HepG2 (cell line): Measurements from ENCODE around the gene COL18A1. TPM values are rescaled to one million over a fixed set of nuclear protein-coding genes. Genes with fewer than 3 reads are reported as not detected.
A peak's percentile ranks its signal among the peaks of the same experiment; 100 is the strongest.

Experiments used
- ARHGAP35 ChIP-seq: sonication (generic); formaldehyde crosslinking; IDR thresholded peaks from 2 replicates; pipeline ENCODE4 v1.9.0; 2022; ENCODE audit warnings: mild to moderate bottlenecking, inconsistent platforms, moderate library complexity, missing genetic modification reagents, borderline replicate concordance
- FOSL2 ChIP-seq: sonication (generic); formaldehyde crosslinking; IDR thresholded peaks from 2 replicates; pipeline ENCODE4 v1.4.0; 2020; ENCODE audit warnings: missing genetic modification reagents
- FOXK1 ChIP-seq: sonication (generic); formaldehyde crosslinking; IDR thresholded peaks from 2 replicates; pipeline ENCODE4 v1.4.0; 2020; ENCODE audit warnings: low read depth, missing genetic modification reagents, borderline replicate concordance
- LCORL ChIP-seq, 2 experiments: fragments of 450-650 bp in 1 of 2; sonication (generic) in 1 of 2; formaldehyde crosslinking in 1 of 2; IDR thresholded peaks; 2 replicates each; pipeline versions ENCODE4 v1.5.0 to v1.6.1; 2017 to 2020; ENCODE audit warnings: antibody characterized with exemption in 1 of 2, missing genetic modification reagents in 1 of 2
- SOX13 ChIP-seq, 3 experiments: fragments of 450-650 bp in 1 of 3; sonication (generic) in 1 of 3; formaldehyde crosslinking in 1 of 3; IDR thresholded peaks in 2 of 3; conservative IDR thresholded peaks in 1 of 3; 2 replicates each; pipeline versions ENCODE4 v1.5.0 to v1.6.1; 2016 to 2020; ENCODE audit warnings: antibody characterized with exemption in 1 of 3, mild to moderate bottlenecking in 1 of 3, missing compliant biosample characterization in 1 of 3, missing genetic modification reagents in 1 of 3, moderate library complexity in 1 of 3
- TBX2 ChIP-seq: sonication (generic); formaldehyde crosslinking; IDR thresholded peaks from 2 replicates; pipeline ENCODE4 v1.5.0; 2020; ENCODE audit warnings: missing genetic modification reagents, mild to moderate bottlenecking, borderline replicate concordance
- ZFP90 ChIP-seq: sonication (generic); formaldehyde crosslinking; IDR thresholded peaks from 2 replicates; pipeline ENCODE4 v1.8.0; 2022; ENCODE audit warnings: missing genetic modification reagents, mild to moderate bottlenecking, inconsistent platforms, borderline replicate concordance
- ZKSCAN8 ChIP-seq: IDR thresholded peaks from 2 replicates; pipeline ENCODE4 v1.6.1; 2016; ENCODE audit warnings: borderline replicate concordance, missing genetic modification reagents, missing compliant biosample characterization
- ZNF124 ChIP-seq: sonication (generic); formaldehyde crosslinking; IDR thresholded peaks from 2 replicates; pipeline ENCODE4 v1.4.0; 2020; ENCODE audit warnings: missing genetic modification reagents
- ZNF230 ChIP-seq: sonication (generic); formaldehyde crosslinking; IDR thresholded peaks from 2 replicates; pipeline ENCODE4 v1.4.0; 2020; ENCODE audit warnings: mild to moderate bottlenecking, missing genetic modification reagents
- ZNF414 ChIP-seq: sonication (generic); formaldehyde crosslinking; IDR thresholded peaks from 2 replicates; pipeline ENCODE4 v1.5.0; 2020; ENCODE audit warnings: missing genetic modification reagents
- ZNF556 ChIP-seq: sonication (generic); formaldehyde crosslinking; IDR thresholded peaks from 2 replicates; pipeline ENCODE4 v1.4.0; 2020; ENCODE audit warnings: mild to moderate bottlenecking, missing genetic modification reagents, borderline replicate concordance
- ZNF605 ChIP-seq: sonication (generic); formaldehyde crosslinking; IDR thresholded peaks from 2 replicates; pipeline ENCODE4 v1.8.0; 2022; ENCODE audit warnings: mild to moderate bottlenecking, missing genetic modification reagents
- ZNF678 ChIP-seq: sonication (generic); formaldehyde crosslinking; IDR thresholded peaks from 2 replicates; pipeline ENCODE4 v1.4.0; 2020; ENCODE audit warnings: mild to moderate bottlenecking, missing genetic modification reagents
- ZNF784 ChIP-seq: sonication (generic); formaldehyde crosslinking; IDR thresholded peaks from 2 replicates; pipeline ENCODE4 v1.5.1; 2020; ENCODE audit warnings: missing genetic modification reagents, mild to moderate bottlenecking, borderline replicate concordance
- polyA plus RNA-seq, 8 experiments: library from polyadenylated mRNA; depleted of rRNA in 3 of 8; stranded (reverse) in 7 of 8; unstranded in 1 of 8; fragments of >200 nt; fragmentation: Illumina TruSeq in 4 of 8; extraction: Trizol in 4 of 8; gene quantifications; 2 replicates each; pipeline versions ENCODE4 v1.2.1 to v1.2.3, GENCODE V29; 2011 to 2016; ENCODE audit warnings: low read depth in 4 of 8, missing spikeins in 1 of 8, mixed read lengths in 1 of 8; ENCODE audit not compliant: insufficient read depth in 1 of 8
- total RNA-seq, 5 experiments: library from RNA; depleted of rRNA; stranded (reverse); fragments of >200 nt; fragmentation: Illumina TruSeq; extraction: Trizol; gene quantifications; 2 replicates each; pipeline ENCODE4 v1.2.3, GENCODE V29; 2016; ENCODE audit warnings: low read depth in 1 of 5
- TF ChIP-seq, protein P1 (sequence below): sonication (generic); formaldehyde crosslinking; IDR thresholded peaks from 2 replicates; pipeline ENCODE4 v1.4.0; 2020; ENCODE audit warnings: missing genetic modification reagents

Gene COL18A1
- total and polyA plus RNA-seq, 2 of the 13 experiments (the other 11 are each of a cell fraction or from before 2014, with no cell fraction given): 79.0 to 102 TPM

- TF ChIP-seq ZNF414 (CRISPR knock-in tag) (no peak; the same call in 1 of the 2 replicates), ZNF124 (CRISPR knock-in tag) (no peak), ARHGAP35 (CRISPR knock-in tag) (no peak), TBX2 (CRISPR knock-in tag) (peak; percentile 63; the same call in 1 of the 2 replicates), ZNF678 (CRISPR knock-in tag) (0 out of 2 replicates have a peak, but pooled peaks have one; percentile 56), ZFP90 (peak; percentile 16; the same call in 1 of the 2 replicates), ZNF556 (peak; percentile 69; the same call in 1 of the 2 replicates), ZNF605 (CRISPR knock-in tag) (0 out of 2 replicates have a peak, but pooled peaks have one; percentile 52), SOX13 (IDR thresholded peaks at IDR 0.05) (no peak), SOX13 (CRISPR knock-in tag; conservative IDR thresholded peaks at IDR 0.05 in 1 of 2, IDR thresholded peaks at IDR 0.05 in 1 of 2) (peak in 1 of 2 experiments; percentile 34; a peak in 1 of 4 replicates), ZNF784 (CRISPR knock-in tag) (peak; percentile 72; the same call in 1 of the 2 replicates), FOXK1 (CRISPR knock-in tag) (no peak), ZKSCAN8 (no peak), ZNF230 (CRISPR knock-in tag) (0 out of 2 replicates have a peak, but pooled peaks have one; percentile 35), FOSL2 (CRISPR knock-in tag) (peak; percentile 28; the same call in 1 of the 2 replicates), LCORL (IDR thresholded peaks at IDR 0.05) (no peak), LCORL (CRISPR knock-in tag; IDR thresholded peaks at IDR 0.05) (peak; percentile 86)
- TF ChIP-seq, protein P1, sequence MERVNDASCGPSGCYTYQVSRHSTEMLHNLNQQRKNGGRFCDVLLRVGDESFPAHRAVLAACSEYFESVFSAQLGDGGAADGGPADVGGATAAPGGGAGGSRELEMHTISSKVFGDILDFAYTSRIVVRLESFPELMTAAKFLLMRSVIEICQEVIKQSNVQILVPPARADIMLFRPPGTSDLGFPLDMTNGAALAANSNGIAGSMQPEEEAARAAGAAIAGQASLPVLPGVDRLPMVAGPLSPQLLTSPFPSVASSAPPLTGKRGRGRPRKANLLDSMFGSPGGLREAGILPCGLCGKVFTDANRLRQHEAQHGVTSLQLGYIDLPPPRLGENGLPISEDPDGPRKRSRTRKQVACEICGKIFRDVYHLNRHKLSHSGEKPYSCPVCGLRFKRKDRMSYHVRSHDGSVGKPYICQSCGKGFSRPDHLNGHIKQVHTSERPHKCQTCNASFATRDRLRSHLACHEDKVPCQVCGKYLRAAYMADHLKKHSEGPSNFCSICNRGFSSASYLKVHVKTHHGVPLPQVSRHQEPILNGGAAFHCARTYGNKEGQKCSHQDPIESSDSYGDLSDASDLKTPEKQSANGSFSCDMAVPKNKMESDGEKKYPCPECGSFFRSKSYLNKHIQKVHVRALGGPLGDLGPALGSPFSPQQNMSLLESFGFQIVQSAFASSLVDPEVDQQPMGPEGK (CRISPR knock-in tag): peak; percentile 41
Observed at GRCh38 chr21:45439161-45439872, 34.4 kb downstream of the COL18A1 start (continued).
